Renal cortex interstitium (tissue), 11 donors: ENCODE data around the gene BRI3BP. TPM values are rescaled to one million over a fixed set of nuclear protein-coding genes. Genes with fewer than 3 reads are reported as not detected.

ENCODE experiments used
- DNase-seq, 11 donors: peaks; one replicate each; pipeline ENCODE4 v3.0.0-alpha.2; 2013; ENCODE audit warnings: low read depth in 9 of 11, low spot score in 4 of 11; ENCODE audit errors: extremely low read depth in 1 of 11
- polyA plus RNA-seq, 3 donors: library from polyadenylated mRNA; unstranded; fragments of 120-200 nt; gene quantifications; one replicate each; pipeline ENCODE4 v1.2.1, GENCODE V29; 2013; ENCODE audit not compliant: insufficient read length in 3 of 3

Gene BRI3BP
- polyA plus RNA-seq, 3 donors, result 9.1 to 10.6 (median 10.3) TPM

DNA sequence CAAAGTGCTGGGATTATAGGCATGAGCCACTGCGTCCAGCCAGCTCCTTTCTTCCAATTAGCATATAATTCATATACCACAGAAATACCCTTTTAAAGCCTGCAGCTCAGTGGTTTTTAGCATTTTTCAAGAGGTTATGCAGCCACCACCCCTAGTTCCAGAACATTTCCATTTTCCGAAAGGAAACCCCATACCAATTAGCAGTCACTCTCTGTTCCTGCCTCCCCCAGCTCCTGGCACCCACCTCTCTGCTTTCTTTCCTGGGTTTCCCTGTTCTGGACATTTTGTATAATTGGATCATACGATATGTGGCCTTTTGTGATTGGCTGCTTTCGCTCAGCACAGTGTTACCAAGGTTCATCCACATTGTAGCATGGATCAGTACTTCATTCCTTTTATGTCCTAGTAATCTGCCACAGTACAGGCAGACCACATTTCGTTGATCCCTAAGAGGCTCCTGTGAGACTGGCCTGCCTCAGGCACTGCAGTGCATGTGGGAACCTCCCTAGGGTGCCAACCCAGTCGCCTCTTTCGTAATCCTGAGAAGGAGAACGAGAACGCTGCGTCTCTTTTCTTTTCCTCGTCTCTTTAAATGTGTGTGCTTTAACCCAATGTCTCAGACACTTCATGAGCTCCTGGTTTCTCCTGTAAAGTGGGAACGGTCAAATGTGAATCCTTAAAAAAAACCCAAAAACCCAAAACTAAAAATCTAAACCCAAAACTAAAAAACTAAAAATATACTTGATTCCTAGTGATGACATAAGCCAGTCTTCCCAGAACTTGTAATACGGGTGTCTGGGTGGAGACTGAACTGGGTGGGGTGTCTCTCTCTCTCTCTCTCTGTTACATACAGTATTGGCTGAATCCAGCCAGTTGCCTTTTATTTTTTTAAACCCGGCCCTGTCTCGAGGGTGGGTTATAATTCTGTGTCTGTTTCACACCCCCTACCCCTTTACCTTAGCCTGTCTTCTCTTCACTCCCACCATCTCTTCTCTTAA lies 86.5 kb downstream of the BRI3BP start:
- DNase-seq, result no peak

Other genes with a start within 250 kb of the BRI3BP start
- gene SCARB1, start 129.8 kb upstream of the BRI3BP start, polyA plus RNA-seq, result 10 to 100 TPM; 22.4 to 27.6 (median 22.9) TPM
- 1,000 to 10,000 TPM in 2 of 3 donors, 100 to 1,000 TPM in 1; 951 to 1,149 (median 1,141) TPM for gene UBC, start 79.0 kb upstream of the BRI3BP start, polyA plus RNA-seq
- gene DHX37, start 4.5 kb upstream of the BRI3BP start, polyA plus RNA-seq, result 10 to 100 TPM in 2 of 3 donors, 1 to 10 TPM in 1; 8.0 to 11.7 (median 11.6) TPM
- 10 to 100 TPM; 21.7 to 26.2 (median 25.7) TPM for gene AACS, start 71.8 kb downstream of the BRI3BP start, polyA plus RNA-seq
- gene TMEM132B, start 192.7 kb downstream of the BRI3BP start, polyA plus RNA-seq, result 1 to 10 TPM; 2.4 to 3.4 (median 2.9) TPM